Liver (tissue), 3 donors: Measurements from ENCODE around the gene ETV6.

Experiments
- CTCF ChIP-seq: fragments of 150-350 bp; IDR thresholded peaks from 2 replicates; pipeline ENCODE4 v1.5.1; 2017; ENCODE audit warnings: improper control_type of control experiment, low read depth, low read length; ENCODE audit not compliant: missing input control
- EGR1 ChIP-seq, 2 donors: IDR thresholded peaks; 2 replicates each; pipeline ENCODE4 v1.6.1; 2016 to 2018; ENCODE audit warnings: antibody characterized with exemption in 2 of 2, low read depth in 2 of 2
- FOXA1 ChIP-seq: IDR thresholded peaks from 2 replicates; pipeline ENCODE4 v1.6.1; 2016; ENCODE audit warnings: antibody characterized with exemption
- GABPA ChIP-seq, 2 donors: IDR thresholded peaks in 1 of 2; conservative IDR thresholded peaks in 1 of 2; 2 replicates each; pipeline ENCODE4 v1.6.1; 2016; ENCODE audit warnings: antibody characterized with exemption in 2 of 2, mild to moderate bottlenecking in 1 of 2, moderate library complexity in 1 of 2
- HNF4A ChIP-seq, 2 donors: conservative IDR thresholded peaks; 2 replicates each; pipeline ENCODE4 v1.6.1; 2016; ENCODE audit warnings: antibody characterized with exemption in 2 of 2, mild to moderate bottlenecking in 2 of 2
- JUND ChIP-seq, 2 donors: IDR thresholded peaks; 2 replicates each; pipeline ENCODE4 v1.6.1; 2016; ENCODE audit warnings: antibody characterized with exemption in 2 of 2
- RAD21 ChIP-seq, 2 donors: IDR thresholded peaks; 2 replicates each; pipeline ENCODE4 v1.6.1; 2016; ENCODE audit warnings: antibody characterized with exemption in 2 of 2, mild to moderate bottlenecking in 2 of 2
- SP1 ChIP-seq: IDR thresholded peaks from 2 replicates; pipeline ENCODE4 v1.6.1; 2018; ENCODE audit warnings: antibody characterized with exemption, mild to moderate bottlenecking
- TF ChIP-seq, protein P1 (sequence below): IDR thresholded peaks from 2 replicates; pipeline ENCODE4 v1.6.1; 2016; ENCODE audit warnings: antibody characterized with exemption
- TF ChIP-seq, protein P2 (sequence below): IDR thresholded peaks from 2 replicates; pipeline ENCODE4 v1.6.1; 2016; ENCODE audit warnings: antibody characterized with exemption, mild to moderate bottlenecking
- donor health status: healthy.
- donor health status: healthy.

GRCh38 chr12:11681207-11681606, 31.7 kb downstream of the ETV6 start:
- TF ChIP-seq CTCF (no peak), RAD21 (IDR thresholded peaks at IDR 0.05) (no peak), EGR1 (IDR thresholded peaks at IDR 0.05; ENCODE audit: low read depth in 2 of 2) (no peak), HNF4A (conservative IDR thresholded peaks at IDR 0.05) (no peak), GABPA (IDR thresholded peaks at IDR 0.05 in 1 of 2, conservative IDR thresholded peaks at IDR 0.05 in 1 of 2) (no peak), JUND (IDR thresholded peaks at IDR 0.05) (no peak), FOXA1 (no peak), SP1 (no peak)
- TF ChIP-seq, protein P1, sequence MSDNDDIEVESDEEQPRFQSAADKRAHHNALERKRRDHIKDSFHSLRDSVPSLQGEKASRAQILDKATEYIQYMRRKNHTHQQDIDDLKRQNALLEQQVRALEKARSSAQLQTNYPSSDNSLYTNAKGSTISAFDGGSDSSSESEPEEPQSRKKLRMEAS = no peak
- TF ChIP-seq, protein P2, sequence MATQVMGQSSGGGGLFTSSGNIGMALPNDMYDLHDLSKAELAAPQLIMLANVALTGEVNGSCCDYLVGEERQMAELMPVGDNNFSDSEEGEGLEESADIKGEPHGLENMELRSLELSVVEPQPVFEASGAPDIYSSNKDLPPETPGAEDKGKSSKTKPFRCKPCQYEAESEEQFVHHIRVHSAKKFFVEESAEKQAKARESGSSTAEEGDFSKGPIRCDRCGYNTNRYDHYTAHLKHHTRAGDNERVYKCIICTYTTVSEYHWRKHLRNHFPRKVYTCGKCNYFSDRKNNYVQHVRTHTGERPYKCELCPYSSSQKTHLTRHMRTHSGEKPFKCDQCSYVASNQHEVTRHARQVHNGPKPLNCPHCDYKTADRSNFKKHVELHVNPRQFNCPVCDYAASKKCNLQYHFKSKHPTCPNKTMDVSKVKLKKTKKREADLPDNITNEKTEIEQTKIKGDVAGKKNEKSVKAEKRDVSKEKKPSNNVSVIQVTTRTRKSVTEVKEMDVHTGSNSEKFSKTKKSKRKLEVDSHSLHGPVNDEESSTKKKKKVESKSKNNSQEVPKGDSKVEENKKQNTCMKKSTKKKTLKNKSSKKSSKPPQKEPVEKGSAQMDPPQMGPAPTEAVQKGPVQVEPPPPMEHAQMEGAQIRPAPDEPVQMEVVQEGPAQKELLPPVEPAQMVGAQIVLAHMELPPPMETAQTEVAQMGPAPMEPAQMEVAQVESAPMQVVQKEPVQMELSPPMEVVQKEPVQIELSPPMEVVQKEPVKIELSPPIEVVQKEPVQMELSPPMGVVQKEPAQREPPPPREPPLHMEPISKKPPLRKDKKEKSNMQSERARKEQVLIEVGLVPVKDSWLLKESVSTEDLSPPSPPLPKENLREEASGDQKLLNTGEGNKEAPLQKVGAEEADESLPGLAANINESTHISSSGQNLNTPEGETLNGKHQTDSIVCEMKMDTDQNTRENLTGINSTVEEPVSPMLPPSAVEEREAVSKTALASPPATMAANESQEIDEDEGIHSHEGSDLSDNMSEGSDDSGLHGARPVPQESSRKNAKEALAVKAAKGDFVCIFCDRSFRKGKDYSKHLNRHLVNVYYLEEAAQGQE = no peak
